NB4 (cell line): ENCODE results near the gene KLHDC10.

Source experiments
- MAX ChIP-seq: IDR thresholded peaks from 2 replicates; pipeline ENCODE4 v1.6.1; 2011; ENCODE audit warnings: low read depth, low read length
- MYC ChIP-seq: IDR thresholded peaks from 2 replicates; pipeline ENCODE4 v1.6.1; 2011; ENCODE audit warnings: low read depth, low read length
- POLR2A ChIP-seq: IDR thresholded peaks from 2 replicates; pipeline ENCODE4 v1.6.1; 2011; ENCODE audit warnings: mild to moderate bottlenecking; ENCODE audit not compliant: insufficient read length; ENCODE audit errors: extremely low read depth
- TF ChIP-seq, protein P1 (sequence below): IDR thresholded peaks from one replicate; pipeline ENCODE4 v1.5.1; 2012; ENCODE audit warnings: low read depth, low read length

DNA sequence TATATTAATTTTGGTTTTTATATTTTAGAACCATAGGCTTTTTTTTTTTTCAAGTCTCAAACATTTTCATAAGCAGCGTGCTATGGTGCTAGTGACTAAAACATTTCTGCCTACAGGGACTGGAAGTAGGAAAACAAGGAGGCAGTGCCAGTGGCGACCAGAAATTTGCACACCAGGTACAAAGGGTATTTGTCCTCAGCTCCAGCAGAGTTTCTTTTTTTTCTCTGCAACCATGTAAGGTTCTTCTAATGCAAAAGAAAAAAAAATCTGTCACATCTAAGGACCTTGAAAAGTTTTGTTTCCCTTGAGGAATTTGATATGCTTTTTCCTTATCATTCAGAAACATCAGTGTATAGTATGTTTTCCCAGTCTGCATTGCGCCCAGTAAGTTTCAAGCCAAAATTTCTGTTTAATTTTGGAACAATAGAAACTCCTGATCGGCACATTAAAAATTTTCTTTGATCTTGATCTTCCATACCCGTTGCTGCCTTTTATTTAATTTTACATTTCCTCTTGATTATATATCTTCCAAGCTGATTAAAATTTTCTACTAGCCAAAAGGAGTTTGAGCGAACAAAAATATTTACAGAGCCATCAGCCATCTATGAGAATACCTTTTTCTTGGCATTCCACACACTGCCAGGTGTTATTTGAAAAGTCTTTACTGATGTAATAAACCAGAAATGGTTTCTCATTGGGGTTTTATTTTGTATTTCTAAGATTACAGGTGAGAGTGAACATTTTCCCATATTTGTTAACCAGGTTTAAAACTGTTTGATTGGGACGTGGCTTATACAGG lies 956 bp upstream of the KLHDC10 start:
- TF ChIP-seq, protein P1, sequence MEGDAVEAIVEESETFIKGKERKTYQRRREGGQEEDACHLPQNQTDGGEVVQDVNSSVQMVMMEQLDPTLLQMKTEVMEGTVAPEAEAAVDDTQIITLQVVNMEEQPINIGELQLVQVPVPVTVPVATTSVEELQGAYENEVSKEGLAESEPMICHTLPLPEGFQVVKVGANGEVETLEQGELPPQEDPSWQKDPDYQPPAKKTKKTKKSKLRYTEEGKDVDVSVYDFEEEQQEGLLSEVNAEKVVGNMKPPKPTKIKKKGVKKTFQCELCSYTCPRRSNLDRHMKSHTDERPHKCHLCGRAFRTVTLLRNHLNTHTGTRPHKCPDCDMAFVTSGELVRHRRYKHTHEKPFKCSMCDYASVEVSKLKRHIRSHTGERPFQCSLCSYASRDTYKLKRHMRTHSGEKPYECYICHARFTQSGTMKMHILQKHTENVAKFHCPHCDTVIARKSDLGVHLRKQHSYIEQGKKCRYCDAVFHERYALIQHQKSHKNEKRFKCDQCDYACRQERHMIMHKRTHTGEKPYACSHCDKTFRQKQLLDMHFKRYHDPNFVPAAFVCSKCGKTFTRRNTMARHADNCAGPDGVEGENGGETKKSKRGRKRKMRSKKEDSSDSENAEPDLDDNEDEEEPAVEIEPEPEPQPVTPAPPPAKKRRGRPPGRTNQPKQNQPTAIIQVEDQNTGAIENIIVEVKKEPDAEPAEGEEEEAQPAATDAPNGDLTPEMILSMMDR: no peak
- TF ChIP-seq POLR2A (no peak), MAX (no peak), MYC (no peak)
